RPMI8226 (cell line): ENCODE data around the gene ST6GALNAC5.
A peak's percentile ranks its signal among the peaks of the same experiment; 100 is the strongest.

Experiments used
- DNase-seq: peaks from one replicate; pipeline ENCODE4 v3.0.0-alpha.2; 2015

The ST6GALNAC5 gene

GRCh38 chr1:76939050-76939816 lies 72.0 kb downstream of the ST6GALNAC5 start:
- DNase-seq, result peak; percentile 53

- DNase-seq, result no peak
Measured at GRCh38 chr1:76939817-76940216, 72.5 kb downstream of the ST6GALNAC5 start.

- DNase-seq, result no peak
Measured at GRCh38 chr1:76940571-76941335, 73.5 kb downstream of the ST6GALNAC5 start.

GRCh38 chr1:76942549-76942948 lies 75.3 kb downstream of the ST6GALNAC5 start:
- no peak for DNase-seq

GRCh38 chr1:76944942-76945341 lies 77.7 kb downstream of the ST6GALNAC5 start:
- no peak for DNase-seq

GRCh38 chr1:76948846-76949245 lies 81.6 kb downstream of the ST6GALNAC5 start:
- DNase-seq, result no peak

- DNase-seq, result no peak
Measured at GRCh38 chr1:76949503-76949902, 82.2 kb downstream of the ST6GALNAC5 start.

- DNase-seq, result no peak
Measured at GRCh38 chr1:76950306-76950705, 83.0 kb downstream of the ST6GALNAC5 start.

- DNase-seq, result no peak
Measured at GRCh38 chr1:76951153-76951552, 83.9 kb downstream of the ST6GALNAC5 start.

GRCh38 chr1:76955652-76956051 lies 88.4 kb downstream of the ST6GALNAC5 start:
- no peak for DNase-seq

- no peak for DNase-seq
Measured at GRCh38 chr1:76957961-76958360, 90.7 kb downstream of the ST6GALNAC5 start.

- no peak for DNase-seq
Measured at GRCh38 chr1:76958828-76959227, 91.5 kb downstream of the ST6GALNAC5 start.

GRCh38 chr1:76959556-76959955 lies 92.3 kb downstream of the ST6GALNAC5 start:
- DNase-seq, result no peak

GRCh38 chr1:76961181-76961819 lies 94.0 kb downstream of the ST6GALNAC5 start:
- no peak for DNase-seq

- DNase-seq, result no peak
Measured at GRCh38 chr1:76961820-76962207, 94.5 kb downstream of the ST6GALNAC5 start.

GRCh38 chr1:76981267-76981666 lies 114.0 kb downstream of the ST6GALNAC5 start:
- DNase-seq, result peak; percentile 20

- no peak for DNase-seq
Measured at GRCh38 chr1:76989976-76990375, 122.7 kb downstream of the ST6GALNAC5 start.

- no peak for DNase-seq
Measured at GRCh38 chr1:76993036-76993435, 125.8 kb downstream of the ST6GALNAC5 start.

- DNase-seq, result no peak
Measured at GRCh38 chr1:76998582-76999223, 131.4 kb downstream of the ST6GALNAC5 start.

GRCh38 chr1:77007675-77008074 lies 140.4 kb downstream of the ST6GALNAC5 start:
- no peak for DNase-seq

GRCh38 chr1:77010937-77011336 lies 143.7 kb downstream of the ST6GALNAC5 start:
- DNase-seq, result no peak

GRCh38 chr1:77012066-77012465 lies 144.8 kb downstream of the ST6GALNAC5 start:
- DNase-seq, result no peak

GRCh38 chr1:77014073-77014788 lies 147.0 kb downstream of the ST6GALNAC5 start:
- no peak for DNase-seq
